HepG2 (cell line): ENCODE results near the gene FSCN2. TPM values are rescaled to one million over a fixed set of nuclear protein-coding genes. Genes with fewer than 3 reads are reported as not detected.

Source experiments
- HNRNPL ChIP-seq: fragments of 200-400 bp; formaldehyde crosslinking; IDR thresholded peaks from 2 replicates; pipeline ENCODE4 v1.6.1; 2017; ENCODE audit warnings: mild to moderate bottlenecking, low read depth, low read length
- IKZF1 ChIP-seq: fragments of 450-650 bp; IDR thresholded peaks from 2 replicates; pipeline ENCODE4 v1.7.1; 2016
- MTA1 ChIP-seq: sonication (generic); formaldehyde crosslinking; IDR thresholded peaks from 2 replicates; pipeline ENCODE4 v1.4.0; 2020; ENCODE audit warnings: missing genetic modification reagents, mild to moderate bottlenecking, borderline replicate concordance
- NFE2 ChIP-seq: sonication (generic); formaldehyde crosslinking; IDR thresholded peaks from 2 replicates; pipeline ENCODE4 v1.4.0; 2020; ENCODE audit warnings: missing genetic modification reagents
- TEAD3 ChIP-seq: optimal IDR thresholded peaks from 2 replicates; pipeline ENCODE3; 2016; ENCODE audit warnings: borderline replicate concordance
- XRCC5 ChIP-seq: fragments of 200-400 bp; formaldehyde crosslinking; optimal IDR thresholded peaks from 2 replicates; pipeline ENCODE3; 2017; ENCODE audit warnings: mild to moderate bottlenecking, low read length
- ZNF496 ChIP-seq: sonication (generic); formaldehyde crosslinking; IDR thresholded peaks from 2 replicates; pipeline ENCODE4 v1.8.1; 2023; ENCODE audit warnings: mild to moderate bottlenecking, moderate library complexity, missing genetic modification reagents; ENCODE audit not compliant: insufficient replicate concordance
- ZNF749 ChIP-seq: sonication (generic); formaldehyde crosslinking; IDR thresholded peaks from 2 replicates; pipeline ENCODE4 v1.8.0; 2022; ENCODE audit warnings: mild to moderate bottlenecking, missing genetic modification reagents, moderate library complexity, borderline replicate concordance
- polyA plus RNA-seq, 8 experiments: library from polyadenylated mRNA; depleted of rRNA in 3 of 8; stranded (reverse) in 7 of 8; unstranded in 1 of 8; fragments of >200 nt; fragmentation: Illumina TruSeq in 4 of 8; extraction: Trizol in 4 of 8; gene quantifications; 2 replicates each; pipeline versions ENCODE4 v1.2.1 to v1.2.3, GENCODE V29; 2011 to 2016; ENCODE audit warnings: low read depth in 4 of 8, missing spikeins in 1 of 8, mixed read lengths in 1 of 8; ENCODE audit not compliant: insufficient read depth in 1 of 8
- total RNA-seq, 5 experiments: library from RNA; depleted of rRNA; stranded (reverse); fragments of >200 nt; fragmentation: Illumina TruSeq; extraction: Trizol; gene quantifications; 2 replicates each; pipeline ENCODE4 v1.2.3, GENCODE V29; 2016; ENCODE audit warnings: low read depth in 1 of 5
- TF ChIP-seq, protein P1 (sequence below): sonication (generic); formaldehyde crosslinking; IDR thresholded peaks from 2 replicates; pipeline ENCODE4 v1.8.0; 2022; ENCODE audit warnings: mild to moderate bottlenecking, missing genetic modification reagents, borderline replicate concordance
- TF ChIP-seq, protein P2 (sequence below): sonication (generic); formaldehyde crosslinking; IDR thresholded peaks from 2 replicates; pipeline ENCODE4 v1.5.0; 2020; ENCODE audit warnings: mild to moderate bottlenecking, missing genetic modification reagents, moderate library complexity
- TF ChIP-seq, protein P3 (sequence below): sonication (generic); formaldehyde crosslinking; IDR thresholded peaks from 2 replicates; pipeline ENCODE4 v1.4.0; 2020; ENCODE audit warnings: missing genetic modification reagents, mild to moderate bottlenecking, borderline replicate concordance
- TF ChIP-seq, protein P4 (sequence below): IDR thresholded peaks from 2 replicates; pipeline ENCODE4 v1.4.0; 2020; ENCODE audit warnings: mild to moderate bottlenecking, missing genetic modification reagents
- TF ChIP-seq, protein P5 (sequence below): sonication (generic); formaldehyde crosslinking; IDR thresholded peaks from 2 replicates; pipeline ENCODE4 v1.4.0; 2020; ENCODE audit warnings: missing genetic modification reagents, borderline replicate concordance
- TF ChIP-seq, protein P6 (sequence below): sonication (generic); formaldehyde crosslinking; IDR thresholded peaks from 2 replicates; pipeline ENCODE4 v1.5.0; 2020; ENCODE audit warnings: mild to moderate bottlenecking, missing genetic modification reagents

FSCN2 gene
- total and polyA plus RNA-seq, 2 of the 13 experiments (the other 11 are each of a cell fraction or from before 2014, with no cell fraction given) = 0.09 TPM; not detected in 1

DNA sequence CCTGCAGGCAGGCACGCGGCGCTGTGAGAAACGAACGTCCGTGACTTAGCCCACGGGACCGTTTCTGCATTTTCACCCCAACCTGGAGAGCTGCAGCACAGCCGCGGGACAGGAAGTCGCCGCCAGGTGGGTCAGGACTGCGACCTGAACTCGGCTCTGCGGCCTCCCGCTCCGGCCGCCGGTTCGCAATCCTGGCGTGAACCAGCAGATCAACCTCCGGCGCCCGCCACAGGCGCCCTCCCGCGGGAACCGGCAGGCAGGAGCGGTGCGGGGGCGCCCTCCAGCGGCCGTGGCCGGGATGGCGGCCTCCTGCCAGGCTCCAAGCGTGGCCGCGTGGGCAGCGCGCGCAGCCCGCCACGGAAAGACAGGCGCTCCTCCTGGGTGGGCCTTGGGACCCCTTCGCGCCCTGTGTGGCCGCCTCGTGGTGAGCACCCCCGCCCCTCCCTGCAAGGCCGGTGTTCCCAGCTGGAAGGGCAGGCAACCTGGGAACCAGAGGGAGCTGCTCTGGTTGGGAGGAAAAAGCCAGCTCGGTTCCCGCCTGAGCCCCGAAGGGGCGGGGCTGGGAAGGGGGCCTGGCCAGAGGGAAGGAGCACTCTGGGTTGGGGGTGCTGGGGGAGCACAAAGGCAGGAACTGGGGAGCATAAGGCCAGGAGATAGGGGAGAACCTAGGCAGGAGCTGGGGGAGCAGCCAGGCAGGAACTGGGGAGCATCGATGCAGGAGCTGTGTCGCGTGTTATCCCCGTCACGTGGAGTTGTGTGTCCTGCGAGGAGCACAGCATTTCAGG is 43.8 kb upstream of the FSCN2 start (continued):
- no peak for TF ChIP-seq NFE2 (CRISPR knock-in tag)
- TF ChIP-seq HNRNPL = no peak
- TF ChIP-seq, protein P1, sequence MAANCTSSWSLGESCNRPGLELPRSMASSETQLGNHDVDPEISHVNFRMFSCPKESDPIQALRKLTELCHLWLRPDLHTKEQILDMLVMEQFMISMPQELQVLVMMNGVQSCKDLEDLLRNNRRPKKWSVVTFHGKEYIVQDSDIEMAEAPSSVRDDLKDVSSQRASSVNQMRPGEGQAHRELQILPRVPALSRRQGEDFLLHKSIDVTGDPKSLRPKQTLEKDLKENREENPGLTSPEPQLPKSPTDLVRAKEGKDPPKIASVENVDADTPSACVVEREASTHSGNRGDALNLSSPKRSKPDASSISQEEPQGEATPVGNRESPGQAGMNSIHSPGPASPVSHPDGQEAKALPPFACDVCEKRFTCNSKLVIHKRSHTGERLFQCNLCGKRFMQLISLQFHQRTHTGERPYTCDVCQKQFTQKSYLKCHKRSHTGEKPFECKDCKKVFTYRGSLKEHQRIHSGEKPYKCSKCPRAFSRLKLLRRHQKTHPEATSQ (CRISPR knock-in tag) = peak; percentile 69; the same call in 1 of the 2 replicates
- TF ChIP-seq ZNF749 (CRISPR knock-in tag) = peak; percentile 57; the same call in 1 of the 2 replicates
- peak; percentile 71 for TF ChIP-seq MTA1
- no peak for TF ChIP-seq IKZF1
- TF ChIP-seq, protein P2, sequence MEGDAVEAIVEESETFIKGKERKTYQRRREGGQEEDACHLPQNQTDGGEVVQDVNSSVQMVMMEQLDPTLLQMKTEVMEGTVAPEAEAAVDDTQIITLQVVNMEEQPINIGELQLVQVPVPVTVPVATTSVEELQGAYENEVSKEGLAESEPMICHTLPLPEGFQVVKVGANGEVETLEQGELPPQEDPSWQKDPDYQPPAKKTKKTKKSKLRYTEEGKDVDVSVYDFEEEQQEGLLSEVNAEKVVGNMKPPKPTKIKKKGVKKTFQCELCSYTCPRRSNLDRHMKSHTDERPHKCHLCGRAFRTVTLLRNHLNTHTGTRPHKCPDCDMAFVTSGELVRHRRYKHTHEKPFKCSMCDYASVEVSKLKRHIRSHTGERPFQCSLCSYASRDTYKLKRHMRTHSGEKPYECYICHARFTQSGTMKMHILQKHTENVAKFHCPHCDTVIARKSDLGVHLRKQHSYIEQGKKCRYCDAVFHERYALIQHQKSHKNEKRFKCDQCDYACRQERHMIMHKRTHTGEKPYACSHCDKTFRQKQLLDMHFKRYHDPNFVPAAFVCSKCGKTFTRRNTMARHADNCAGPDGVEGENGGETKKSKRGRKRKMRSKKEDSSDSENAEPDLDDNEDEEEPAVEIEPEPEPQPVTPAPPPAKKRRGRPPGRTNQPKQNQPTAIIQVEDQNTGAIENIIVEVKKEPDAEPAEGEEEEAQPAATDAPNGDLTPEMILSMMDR (CRISPR knock-in tag) = peak; percentile 95
- TF ChIP-seq, protein P3, sequence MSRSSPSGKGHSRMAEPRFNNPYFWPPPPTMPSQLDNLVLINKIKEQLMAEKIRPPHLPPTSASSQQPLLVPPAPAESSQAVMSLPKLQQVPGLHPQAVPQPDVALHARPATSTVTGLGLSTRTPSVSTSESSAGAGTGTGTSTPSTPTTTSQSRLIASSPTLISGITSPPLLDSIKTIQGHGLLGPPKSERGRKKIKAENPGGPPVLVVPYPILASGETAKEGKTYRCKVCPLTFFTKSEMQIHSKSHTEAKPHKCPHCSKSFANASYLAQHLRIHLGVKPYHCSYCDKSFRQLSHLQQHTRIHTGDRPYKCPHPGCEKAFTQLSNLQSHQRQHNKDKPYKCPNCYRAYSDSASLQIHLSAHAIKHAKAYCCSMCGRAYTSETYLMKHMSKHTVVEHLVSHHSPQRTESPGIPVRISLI (CRISPR knock-in tag) = no peak
- TF ChIP-seq, protein P4, sequence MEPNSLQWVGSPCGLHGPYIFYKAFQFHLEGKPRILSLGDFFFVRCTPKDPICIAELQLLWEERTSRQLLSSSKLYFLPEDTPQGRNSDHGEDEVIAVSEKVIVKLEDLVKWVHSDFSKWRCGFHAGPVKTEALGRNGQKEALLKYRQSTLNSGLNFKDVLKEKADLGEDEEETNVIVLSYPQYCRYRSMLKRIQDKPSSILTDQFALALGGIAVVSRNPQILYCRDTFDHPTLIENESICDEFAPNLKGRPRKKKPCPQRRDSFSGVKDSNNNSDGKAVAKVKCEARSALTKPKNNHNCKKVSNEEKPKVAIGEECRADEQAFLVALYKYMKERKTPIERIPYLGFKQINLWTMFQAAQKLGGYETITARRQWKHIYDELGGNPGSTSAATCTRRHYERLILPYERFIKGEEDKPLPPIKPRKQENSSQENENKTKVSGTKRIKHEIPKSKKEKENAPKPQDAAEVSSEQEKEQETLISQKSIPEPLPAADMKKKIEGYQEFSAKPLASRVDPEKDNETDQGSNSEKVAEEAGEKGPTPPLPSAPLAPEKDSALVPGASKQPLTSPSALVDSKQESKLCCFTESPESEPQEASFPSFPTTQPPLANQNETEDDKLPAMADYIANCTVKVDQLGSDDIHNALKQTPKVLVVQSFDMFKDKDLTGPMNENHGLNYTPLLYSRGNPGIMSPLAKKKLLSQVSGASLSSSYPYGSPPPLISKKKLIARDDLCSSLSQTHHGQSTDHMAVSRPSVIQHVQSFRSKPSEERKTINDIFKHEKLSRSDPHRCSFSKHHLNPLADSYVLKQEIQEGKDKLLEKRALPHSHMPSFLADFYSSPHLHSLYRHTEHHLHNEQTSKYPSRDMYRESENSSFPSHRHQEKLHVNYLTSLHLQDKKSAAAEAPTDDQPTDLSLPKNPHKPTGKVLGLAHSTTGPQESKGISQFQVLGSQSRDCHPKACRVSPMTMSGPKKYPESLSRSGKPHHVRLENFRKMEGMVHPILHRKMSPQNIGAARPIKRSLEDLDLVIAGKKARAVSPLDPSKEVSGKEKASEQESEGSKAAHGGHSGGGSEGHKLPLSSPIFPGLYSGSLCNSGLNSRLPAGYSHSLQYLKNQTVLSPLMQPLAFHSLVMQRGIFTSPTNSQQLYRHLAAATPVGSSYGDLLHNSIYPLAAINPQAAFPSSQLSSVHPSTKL (CRISPR knock-in tag) = peak; percentile 44
- TF ChIP-seq, protein P5, sequence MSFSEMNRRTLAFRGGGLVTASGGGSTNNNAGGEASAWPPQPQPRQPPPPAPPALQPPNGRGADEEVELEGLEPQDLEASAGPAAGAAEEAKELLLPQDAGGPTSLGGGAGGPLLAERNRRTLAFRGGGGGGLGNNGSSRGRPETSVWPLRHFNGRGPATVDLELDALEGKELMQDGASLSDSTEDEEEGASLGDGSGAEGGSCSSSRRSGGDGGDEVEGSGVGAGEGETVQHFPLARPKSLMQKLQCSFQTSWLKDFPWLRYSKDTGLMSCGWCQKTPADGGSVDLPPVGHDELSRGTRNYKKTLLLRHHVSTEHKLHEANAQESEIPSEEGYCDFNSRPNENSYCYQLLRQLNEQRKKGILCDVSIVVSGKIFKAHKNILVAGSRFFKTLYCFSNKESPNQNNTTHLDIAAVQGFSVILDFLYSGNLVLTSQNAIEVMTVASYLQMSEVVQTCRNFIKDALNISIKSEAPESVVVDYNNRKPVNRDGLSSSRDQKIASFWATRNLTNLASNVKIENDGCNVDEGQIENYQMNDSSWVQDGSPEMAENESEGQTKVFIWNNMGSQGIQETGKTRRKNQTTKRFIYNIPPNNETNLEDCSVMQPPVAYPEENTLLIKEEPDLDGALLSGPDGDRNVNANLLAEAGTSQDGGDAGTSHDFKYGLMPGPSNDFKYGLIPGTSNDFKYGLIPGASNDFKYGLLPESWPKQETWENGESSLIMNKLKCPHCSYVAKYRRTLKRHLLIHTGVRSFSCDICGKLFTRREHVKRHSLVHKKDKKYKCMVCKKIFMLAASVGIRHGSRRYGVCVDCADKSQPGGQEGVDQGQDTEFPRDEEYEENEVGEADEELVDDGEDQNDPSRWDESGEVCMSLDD (CRISPR knock-in tag) = no peak
- TF ChIP-seq XRCC5 = peak; percentile 99
- no peak for TF ChIP-seq ZNF496
- TF ChIP-seq, protein P6, sequence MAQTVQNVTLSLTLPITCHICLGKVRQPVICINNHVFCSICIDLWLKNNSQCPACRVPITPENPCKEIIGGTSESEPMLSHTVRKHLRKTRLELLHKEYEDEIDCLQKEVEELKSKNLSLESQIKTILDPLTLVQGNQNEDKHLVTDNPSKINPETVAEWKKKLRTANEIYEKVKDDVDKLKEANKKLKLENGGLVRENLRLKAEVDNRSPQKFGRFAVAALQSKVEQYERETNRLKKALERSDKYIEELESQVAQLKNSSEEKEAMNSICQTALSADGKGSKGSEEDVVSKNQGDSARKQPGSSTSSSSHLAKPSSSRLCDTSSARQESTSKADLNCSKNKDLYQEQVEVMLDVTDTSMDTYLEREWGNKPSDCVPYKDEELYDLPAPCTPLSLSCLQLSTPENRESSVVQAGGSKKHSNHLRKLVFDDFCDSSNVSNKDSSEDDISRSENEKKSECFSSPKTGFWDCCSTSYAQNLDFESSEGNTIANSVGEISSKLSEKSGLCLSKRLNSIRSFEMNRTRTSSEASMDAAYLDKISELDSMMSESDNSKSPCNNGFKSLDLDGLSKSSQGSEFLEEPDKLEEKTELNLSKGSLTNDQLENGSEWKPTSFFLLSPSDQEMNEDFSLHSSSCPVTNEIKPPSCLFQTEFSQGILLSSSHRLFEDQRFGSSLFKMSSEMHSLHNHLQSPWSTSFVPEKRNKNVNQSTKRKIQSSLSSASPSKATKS (CRISPR knock-in tag) = no peak
- TF ChIP-seq TEAD3 (CRISPR knock-in tag) = peak; percentile 29
